Activated naive CD4-positive, alpha-beta T cell (primary cell): ENCODE data around the gene SLC25A21.
"Not testable (repeated sequence)": the region's sequence is repeated elsewhere in the genome, so short reads cannot be mapped to it uniquely, and the experiment has no call there.

Experiments
- DNase-seq, 4 experiments: peaks; one replicate each; lab custom pipeline; 2025; lab: John Stamatoyannopoulos, UW

SLC25A21 gene

GRCh38 chr14:37088356-37089215 lies 83.8 kb downstream of the SLC25A21 start:
- no peak for DNase-seq

- no peak for DNase-seq
These were observed 84.9 kb downstream of the SLC25A21 start for GRCh38 chr14:37087520-37087919.

- no peak for DNase-seq
These were observed 88.8 kb downstream of the SLC25A21 start for GRCh38 chr14:37083599-37083998.

DNA sequence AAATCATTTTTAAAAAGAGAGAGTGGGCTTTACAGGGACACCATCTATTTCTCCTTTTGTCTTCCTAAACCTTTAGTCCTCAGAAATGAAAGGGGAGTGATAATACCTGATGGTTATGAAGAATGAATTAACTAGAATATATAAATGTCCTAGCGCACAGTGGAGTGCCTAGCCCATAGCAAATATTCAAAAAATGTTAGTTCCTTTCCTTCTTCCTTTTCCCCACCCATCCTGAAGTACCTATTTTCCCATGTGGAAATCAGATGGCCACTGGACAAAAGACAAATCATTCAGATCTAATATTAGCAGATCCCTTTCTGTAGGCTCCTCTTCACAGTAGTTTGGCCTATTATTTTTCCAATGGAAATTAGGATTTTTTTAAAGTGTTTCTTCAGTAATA lies 90.0 kb downstream of the SLC25A21 start:
- no peak for DNase-seq

GRCh38 chr14:37081856-37082255 lies 90.5 kb downstream of the SLC25A21 start:
- no peak for DNase-seq

DNA sequence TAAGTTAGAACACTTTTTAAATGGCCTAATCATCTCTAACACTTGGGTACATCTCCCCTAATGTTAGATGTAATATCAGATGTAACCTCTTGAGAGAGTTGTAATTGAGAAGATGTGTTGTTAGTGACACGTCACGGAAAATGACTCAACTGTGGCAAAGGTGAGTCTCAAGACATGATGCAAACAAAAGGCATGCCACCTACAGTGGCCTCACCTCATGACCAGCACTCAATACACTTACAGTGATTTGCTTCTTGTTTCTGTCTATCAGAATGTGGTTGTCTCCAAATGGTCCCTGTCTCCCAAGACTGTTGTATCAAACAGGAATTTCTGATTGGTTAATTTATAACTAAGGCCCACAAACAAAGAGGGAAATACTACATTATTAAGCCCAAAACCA lies 91.2 kb downstream of the SLC25A21 start:
- DNase-seq, result no peak

DNA sequence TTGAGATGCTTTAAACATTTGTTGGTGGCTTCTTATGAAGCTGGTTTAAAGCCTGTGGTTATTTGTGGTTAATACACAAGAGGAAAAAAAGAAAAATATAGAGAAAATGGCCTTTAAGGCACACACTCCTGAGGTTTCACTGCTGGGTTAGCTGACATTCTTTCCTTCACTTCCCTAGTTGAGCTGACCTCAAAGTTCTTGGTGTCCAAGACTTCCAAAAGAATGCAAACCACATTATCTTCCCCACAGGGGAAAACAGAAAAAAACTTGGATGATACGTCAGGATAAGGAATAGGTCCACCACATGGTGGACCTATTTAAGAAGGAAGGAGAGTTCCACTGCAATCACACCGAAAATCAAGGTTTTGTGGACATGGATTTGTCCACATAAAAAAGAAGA lies 94.3 kb downstream of the SLC25A21 start:
- no peak for DNase-seq

DNA sequence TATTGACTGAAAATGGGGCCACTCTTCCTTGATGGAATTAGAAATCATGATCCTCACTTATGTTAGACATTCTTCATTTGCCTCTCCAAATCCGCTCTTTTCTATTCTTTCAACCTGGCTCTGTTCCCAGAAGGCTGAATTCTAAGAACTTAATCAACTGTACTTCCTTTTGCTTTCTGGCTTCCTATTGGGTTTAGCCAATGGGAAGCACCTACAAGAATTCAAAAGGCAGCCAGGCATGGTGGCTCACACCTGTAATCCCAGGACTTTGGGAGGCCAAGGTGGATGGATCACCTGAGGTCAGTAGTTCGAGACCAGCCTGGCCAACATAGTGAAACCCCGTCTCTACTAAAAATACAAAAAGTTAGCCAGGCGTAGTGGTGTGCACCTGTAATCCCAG lies 98.1 kb downstream of the SLC25A21 start:
- not testable (repeated sequence) for DNase-seq

GRCh38 chr14:37063467-37064240 lies 108.8 kb downstream of the SLC25A21 start:
- no peak for DNase-seq

DNA sequence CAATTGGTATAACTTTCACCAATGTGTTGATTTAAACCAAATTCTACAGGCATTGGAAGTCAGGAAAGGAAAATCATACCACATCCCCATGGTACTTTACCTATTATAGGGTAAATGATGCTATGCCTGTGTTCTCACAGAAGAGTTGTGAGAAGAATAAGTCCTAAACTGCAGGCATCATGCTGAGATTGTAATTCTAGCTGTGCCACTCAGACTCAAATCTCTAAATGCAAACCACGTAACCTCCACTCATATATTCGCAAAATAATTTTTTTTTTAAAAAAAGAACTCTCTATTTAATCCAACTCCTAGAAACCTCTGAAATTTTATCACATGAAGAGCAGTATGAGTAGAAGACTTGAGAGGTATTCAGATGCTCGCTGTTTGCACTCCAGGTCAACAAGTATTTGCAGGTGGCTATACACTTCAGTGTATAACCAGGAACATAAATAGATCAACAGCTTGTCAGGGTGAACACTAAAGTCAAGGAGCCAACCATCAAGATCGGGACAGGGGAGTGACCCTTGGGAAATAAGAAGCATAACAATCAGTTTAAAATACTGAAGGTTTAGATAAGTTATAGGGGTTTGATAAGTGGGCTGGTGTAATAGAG lies 110.1 kb downstream of the SLC25A21 start:
- DNase-seq, result no peak

DNA sequence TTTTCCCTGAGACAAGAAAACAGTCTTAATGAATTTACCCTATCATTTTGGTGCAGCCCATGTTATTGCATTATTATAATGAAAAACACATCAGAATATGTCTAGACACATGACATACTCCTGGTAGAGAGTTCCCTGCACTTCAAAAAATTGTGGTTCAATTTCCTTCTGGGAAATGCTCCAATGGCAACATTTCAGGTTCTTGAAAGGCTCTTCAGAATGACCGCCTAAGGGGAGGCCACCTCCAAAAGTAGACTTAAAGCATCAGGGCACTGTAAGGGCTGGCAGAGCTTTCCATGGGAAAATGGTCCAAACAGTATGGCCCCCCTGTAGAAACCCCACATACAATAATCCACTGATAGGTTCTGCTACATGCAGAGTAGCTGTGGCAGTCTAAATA lies 110.7 kb downstream of the SLC25A21 start:
- no peak for DNase-seq

- no peak for DNase-seq
These were observed 111.7 kb downstream of the SLC25A21 start for GRCh38 chr14:37060496-37061260.

DNA sequence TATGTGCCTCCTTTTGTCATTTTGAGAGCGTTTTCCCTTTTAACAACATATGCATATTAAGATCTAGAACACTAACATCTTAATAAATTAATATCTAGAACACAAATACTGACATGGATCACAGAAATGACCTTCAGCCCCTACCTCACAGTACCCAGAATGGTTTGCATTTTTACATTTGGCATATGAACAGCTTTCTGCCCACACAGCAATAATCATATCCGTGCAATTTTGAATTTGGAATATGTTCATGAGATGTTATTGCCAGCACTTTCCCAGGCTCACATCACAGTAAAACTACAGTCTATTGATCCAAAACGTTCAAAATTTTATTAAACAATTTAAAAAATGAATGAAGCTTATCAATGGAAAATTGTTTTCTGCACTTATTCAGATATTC lies 114.6 kb downstream of the SLC25A21 start:
- no peak for DNase-seq

GRCh38 chr14:37056473-37056872 lies 115.9 kb downstream of the SLC25A21 start:
- no peak for DNase-seq

- DNase-seq, result no peak
These were observed 117.5 kb downstream of the SLC25A21 start for GRCh38 chr14:37054869-37055268.

DNA sequence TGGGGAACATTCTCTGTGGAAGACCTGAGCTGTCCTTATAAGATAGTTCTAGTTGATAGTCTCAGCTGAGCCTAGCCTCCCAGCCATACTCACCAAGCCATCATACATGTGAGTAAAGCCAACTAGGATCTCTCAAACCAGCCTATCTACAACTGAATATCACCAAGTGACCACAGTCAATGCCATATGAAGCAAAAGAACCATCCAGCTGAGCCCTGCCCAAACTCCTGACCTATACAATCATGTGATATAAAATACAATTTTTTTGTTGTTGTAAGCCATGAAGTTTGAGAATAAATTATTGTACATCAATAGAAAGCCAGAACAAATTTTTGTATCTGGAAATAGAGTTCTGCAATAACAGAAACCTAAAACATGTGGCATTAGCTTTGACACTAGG lies 118.3 kb downstream of the SLC25A21 start:
- no peak for DNase-seq

GRCh38 chr14:37051680-37052079 lies 120.7 kb downstream of the SLC25A21 start:
- no peak for DNase-seq

DNA sequence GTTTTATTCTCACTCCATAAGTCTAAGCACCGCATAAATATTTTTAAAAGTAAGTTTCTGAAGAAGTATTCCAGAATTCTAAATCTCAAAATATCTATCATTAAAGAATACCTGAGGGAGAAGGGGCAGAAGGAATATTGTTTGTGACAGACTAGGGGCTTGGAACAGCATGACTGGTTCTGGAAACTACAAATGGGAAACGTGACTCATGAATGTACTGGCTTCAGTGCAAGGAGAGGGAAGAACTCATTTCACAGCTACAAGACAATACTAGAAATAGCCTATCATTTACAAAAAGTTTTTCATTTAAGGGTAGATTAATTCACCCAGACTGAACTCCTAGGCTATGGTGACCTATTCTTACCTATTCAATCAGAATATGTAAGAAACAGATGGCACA lies 121.3 kb downstream of the SLC25A21 start:
- DNase-seq, result no peak

DNA sequence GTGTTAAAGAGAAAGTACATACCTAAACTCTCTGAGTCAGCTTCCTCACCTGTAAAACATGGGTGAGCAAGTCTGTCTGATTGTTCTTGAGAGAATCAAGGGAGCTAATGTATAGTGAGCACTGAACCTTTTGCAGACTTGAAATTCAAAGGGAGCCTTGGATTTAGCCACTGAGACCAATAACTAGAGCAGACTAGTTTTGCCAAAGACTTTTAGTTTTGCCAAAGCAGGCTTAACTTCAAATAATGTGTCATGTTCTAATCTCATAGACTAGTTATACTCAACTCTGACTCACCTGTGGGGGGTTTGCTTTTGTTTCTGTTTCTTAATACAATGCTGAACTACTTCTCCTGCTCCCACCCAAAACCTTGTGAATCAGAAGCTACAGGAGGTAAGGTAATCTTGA lies 123.7 kb downstream of the SLC25A21 start:
- no peak for DNase-seq

GRCh38 chr14:37047996-37048395 lies 124.4 kb downstream of the SLC25A21 start:
- DNase-seq, result no peak

GRCh38 chr14:37047226-37047625 lies 125.2 kb downstream of the SLC25A21 start:
- DNase-seq, result no peak

DNA sequence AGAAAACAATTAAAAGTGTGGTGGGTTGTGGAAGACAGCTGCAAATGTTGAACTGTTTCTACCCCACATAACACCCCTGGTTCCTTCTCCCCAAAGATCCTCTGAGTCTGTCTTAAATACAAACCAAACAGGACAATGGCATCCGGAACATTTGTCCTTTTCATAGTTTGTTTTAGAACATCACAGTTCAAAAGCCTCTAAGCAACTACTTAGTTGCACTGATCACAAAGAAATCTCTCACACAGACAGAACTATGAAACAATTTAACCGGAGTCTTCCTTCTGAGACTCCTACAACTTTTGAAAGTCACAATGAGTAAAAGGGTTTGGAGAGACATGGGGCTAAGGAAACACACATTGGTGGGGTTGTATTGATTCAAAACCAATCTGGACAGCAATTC lies 125.6 kb downstream of the SLC25A21 start:
- no peak for DNase-seq
